HepG2 (cell line): Measurements from ENCODE around the gene TMEM158. TPM values are rescaled to one million over a fixed set of nuclear protein-coding genes. Genes with fewer than 3 reads are reported as not detected.

ENCODE experiments used
- ARID2 ChIP-seq: sonication (generic); formaldehyde crosslinking; IDR thresholded peaks from 2 replicates; pipeline ENCODE4 v1.8.1; 2022; ENCODE audit warnings: mild to moderate bottlenecking, missing genetic modification reagents, borderline replicate concordance
- ARID5B ChIP-seq: IDR thresholded peaks from 2 replicates; pipeline ENCODE4 v1.4.0; 2020; ENCODE audit warnings: mild to moderate bottlenecking, missing genetic modification reagents
- CENPX ChIP-seq: sonication (generic); formaldehyde crosslinking; IDR thresholded peaks from 2 replicates; pipeline ENCODE4 v1.9.0; 2021; ENCODE audit warnings: mild to moderate bottlenecking, missing genetic modification reagents, moderate library complexity
- CHCHD3 ChIP-seq: sonication (generic); formaldehyde crosslinking; IDR thresholded peaks from 2 replicates; pipeline ENCODE4 v1.8.0; 2022; ENCODE audit warnings: mild to moderate bottlenecking, missing genetic modification reagents, moderate library complexity
- HMGXB3 ChIP-seq: sonication (generic); formaldehyde crosslinking; IDR thresholded peaks from 2 replicates; pipeline ENCODE4 v1.4.0; 2020; ENCODE audit warnings: missing genetic modification reagents, borderline replicate concordance
- KAT2B ChIP-seq: fragments of 150-350 bp; IDR thresholded peaks from 2 replicates; pipeline ENCODE4 v1.6.1; 2014; ENCODE audit warnings: low read depth, low read length, borderline replicate concordance
- KMT2A ChIP-seq: sonication (generic); formaldehyde crosslinking; IDR thresholded peaks from 2 replicates; pipeline ENCODE4 v1.4.0; 2020; ENCODE audit warnings: missing genetic modification reagents
- RAD51 ChIP-seq: fragments of 450-650 bp; IDR thresholded peaks from 2 replicates; pipeline ENCODE4 v1.6.1; 2016; ENCODE audit warnings: borderline replicate concordance
- RBM39 ChIP-seq: fragments of 200-400 bp; formaldehyde crosslinking; IDR thresholded peaks from one replicate; pipeline ENCODE4 v1.6.1; 2018; ENCODE audit warnings: antibody characterized with exemption, mild to moderate bottlenecking, low read depth, low read length; ENCODE audit not compliant: poor library complexity, severe bottlenecking
- ZNF451 ChIP-seq: sonication (generic); formaldehyde crosslinking; IDR thresholded peaks from 2 replicates; pipeline ENCODE4 v1.5.0; 2020; ENCODE audit warnings: mild to moderate bottlenecking, missing genetic modification reagents
- ZNF629 ChIP-seq: sonication (generic); formaldehyde crosslinking; conservative IDR thresholded peaks from 2 replicates; pipeline ENCODE4 v1.5.0; 2020; ENCODE audit warnings: missing genetic modification reagents
- ZNF691 ChIP-seq: sonication (generic); formaldehyde crosslinking; IDR thresholded peaks from 2 replicates; pipeline ENCODE4 v1.4.0; 2020; ENCODE audit warnings: missing genetic modification reagents, low read depth, mild to moderate bottlenecking, borderline replicate concordance
- ZNF710 ChIP-seq: sonication (generic); formaldehyde crosslinking; IDR thresholded peaks from 2 replicates; pipeline ENCODE4 v1.5.0; 2020; ENCODE audit warnings: mild to moderate bottlenecking, missing genetic modification reagents, borderline replicate concordance
- ZNF777 ChIP-seq: sonication (generic); formaldehyde crosslinking; IDR thresholded peaks from 2 replicates; pipeline ENCODE4 v1.4.0; 2020; ENCODE audit warnings: missing genetic modification reagents
- polyA plus RNA-seq, 8 experiments: library from polyadenylated mRNA; depleted of rRNA in 3 of 8; stranded (reverse) in 7 of 8; unstranded in 1 of 8; fragments of >200 nt; fragmentation: Illumina TruSeq in 4 of 8; extraction: Trizol in 4 of 8; gene quantifications; 2 replicates each; pipeline versions ENCODE4 v1.2.1 to v1.2.3, GENCODE V29; 2011 to 2016; ENCODE audit warnings: low read depth in 4 of 8, missing spikeins in 1 of 8, mixed read lengths in 1 of 8; ENCODE audit not compliant: insufficient read depth in 1 of 8
- total RNA-seq, 5 experiments: library from RNA; depleted of rRNA; stranded (reverse); fragments of >200 nt; fragmentation: Illumina TruSeq; extraction: Trizol; gene quantifications; 2 replicates each; pipeline ENCODE4 v1.2.3, GENCODE V29; 2016; ENCODE audit warnings: low read depth in 1 of 5

The TMEM158 gene
- total and polyA plus RNA-seq, 2 of the 13 experiments (the other 11 are each of a cell fraction or from before 2014, with no cell fraction given): 0.13 TPM; not detected in 1

DNA sequence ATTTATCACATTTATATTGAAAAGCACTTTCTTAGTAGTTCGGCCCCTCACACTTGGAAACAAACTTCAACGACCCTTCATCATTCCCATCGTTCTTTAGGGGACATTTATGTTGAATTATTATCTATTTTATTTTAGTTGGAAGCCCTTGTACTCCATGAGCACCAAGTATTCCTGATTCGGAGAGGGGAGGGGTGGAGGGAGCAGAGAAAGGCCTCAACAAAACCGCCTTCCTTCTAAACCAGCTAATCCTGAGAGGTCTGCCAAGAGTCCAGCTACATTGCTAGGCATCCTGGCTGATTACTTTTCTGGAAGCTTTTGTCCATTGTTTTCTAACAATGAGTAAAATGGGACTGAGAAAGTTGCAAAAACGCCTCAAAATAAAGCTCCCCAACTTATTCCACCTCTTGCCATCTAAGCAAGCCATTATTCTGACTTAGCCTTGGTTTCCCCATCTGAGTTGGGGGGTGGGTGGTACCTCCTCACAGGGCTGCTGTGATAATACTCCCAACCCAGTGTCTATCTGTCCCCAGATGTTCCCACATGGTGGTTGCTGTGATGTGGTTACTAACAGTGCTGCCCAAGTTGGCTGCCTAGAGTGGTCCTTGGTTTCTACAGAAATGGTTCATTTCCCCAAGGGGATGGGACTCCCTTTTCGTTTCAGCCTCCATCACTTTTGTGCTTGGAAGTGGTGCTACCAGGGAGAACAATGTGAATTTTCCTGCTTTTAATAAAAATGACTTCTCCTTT is 1.2 kb upstream of the TMEM158 start (continued):
- TF ChIP-seq ZNF710: no peak
- no peak for TF ChIP-seq ZNF777 (CRISPR knock-in tag)
- no peak for TF ChIP-seq ZNF451
- TF ChIP-seq KMT2A (CRISPR knock-in tag): no peak
- TF ChIP-seq ARID5B (CRISPR knock-in tag): no peak
- no peak for TF ChIP-seq CENPX (CRISPR knock-in tag)
- no peak for TF ChIP-seq ZNF629 (CRISPR knock-in tag)
- no peak for TF ChIP-seq KAT2B
- TF ChIP-seq HMGXB3 (CRISPR knock-in tag): no peak
- TF ChIP-seq RBM39: no peak
- TF ChIP-seq ZNF691 (CRISPR knock-in tag): no peak
- no peak for TF ChIP-seq ARID2
- TF ChIP-seq RAD51: no peak
- TF ChIP-seq CHCHD3 (CRISPR knock-in tag): no peak
